Bone marrow (tissue), 2 donors: ENCODE results near the gene TMEM109.

Source experiments
- DNase-seq, 2 donors: peaks; one replicate each; lab custom pipeline; 2025; lab: John Stamatoyannopoulos, UW

Gene TMEM109

DNA sequence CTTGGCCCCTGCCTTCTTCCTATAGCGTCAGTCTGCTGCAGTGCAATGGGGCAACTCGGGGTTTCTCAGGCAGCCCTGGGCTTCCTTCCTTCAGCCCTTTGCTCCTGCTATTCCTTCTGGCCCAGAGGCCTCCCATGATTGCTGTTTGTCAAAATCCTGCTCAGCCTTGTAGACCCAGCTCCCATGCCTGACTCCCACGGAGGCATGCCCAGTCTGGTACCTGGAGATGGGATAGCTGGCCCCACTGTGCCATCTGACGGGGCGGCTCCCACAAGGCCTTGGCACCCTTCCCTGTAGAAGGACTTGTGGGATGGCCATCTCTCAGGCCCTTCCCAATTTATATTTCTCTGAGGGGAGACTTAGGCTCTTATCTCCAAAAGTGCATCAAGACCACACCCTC lies 56.9 kb downstream of the TMEM109 start:
- no peak for DNase-seq

DNA sequence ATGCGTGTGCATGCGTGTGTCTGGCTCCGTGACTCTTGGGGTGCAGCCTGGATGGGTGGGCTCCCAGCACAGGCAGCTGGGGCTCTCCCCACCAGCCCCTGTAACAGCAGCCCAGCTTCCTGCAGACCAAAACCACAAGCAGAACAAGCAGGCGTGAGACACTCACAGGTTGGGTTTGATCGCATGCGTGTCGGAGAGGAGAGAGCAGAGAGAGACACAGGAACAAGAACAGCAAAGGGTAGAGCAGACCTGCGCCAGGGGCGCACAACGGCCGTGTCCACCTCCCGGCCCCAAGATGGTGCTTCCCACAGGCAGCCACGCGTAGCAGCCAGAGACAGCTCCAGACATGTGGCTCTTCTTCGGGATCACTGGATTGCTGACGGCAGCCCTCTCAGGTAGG lies 57.6 kb downstream of the TMEM109 start, which contains the start of gene CD6:
Gene CD6 (plus strand): TSS at position 161 of the 400 bp plus-strand sequence. CDS start 186 bp downstream, at position 347.
- no peak for DNase-seq

GRCh38 chr11:60972182-60973030 lies 58.4 kb downstream of the TMEM109 start:
- DNase-seq, result no peak
